GM21360 (cell line): ENCODE data around the gene ATG9B.
A peak's percentile ranks its signal among the peaks of the same experiment; 100 is the strongest.

Experiments used
- ATAC-seq: cut with Tn5 transposase; IDR thresholded peaks from one replicate; pipeline ENCODE4 v1.9.1; 2021; ENCODE audit warnings: mild to moderate bottlenecking, moderate library complexity; ENCODE audit not compliant: unreplicated experiment

ATG9B gene

GRCh38 chr7:151024435-151025056 lies at the start of gene ATG9B:
Gene ATG9B, minus strand, starts transcription at chr7:151024494. Its CDS starts 71 bp downstream, at chr7:151024423.
- no peak for ATAC-seq

DNA sequence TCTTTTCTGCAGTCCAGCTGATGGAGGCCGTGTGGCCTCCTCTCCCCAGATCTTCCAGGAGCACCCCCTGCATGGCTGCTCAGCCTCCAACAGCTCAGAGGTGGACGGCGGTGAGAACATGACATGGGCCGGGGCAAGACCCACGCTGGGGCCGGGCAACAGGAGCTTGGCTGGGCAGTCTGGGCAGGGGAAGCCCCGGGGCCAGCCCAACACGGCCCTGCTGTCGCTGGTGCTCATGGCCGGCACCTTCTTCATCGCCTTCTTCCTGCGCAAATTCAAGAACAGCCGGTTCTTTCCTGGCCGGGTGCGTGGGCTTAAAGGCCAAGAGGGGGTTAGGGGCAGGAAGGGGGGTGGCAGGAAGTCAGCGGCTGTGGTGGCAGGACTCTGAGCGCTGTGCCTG lies 49.7 kb upstream of the ATG9B start:
- no peak for ATAC-seq

DNA sequence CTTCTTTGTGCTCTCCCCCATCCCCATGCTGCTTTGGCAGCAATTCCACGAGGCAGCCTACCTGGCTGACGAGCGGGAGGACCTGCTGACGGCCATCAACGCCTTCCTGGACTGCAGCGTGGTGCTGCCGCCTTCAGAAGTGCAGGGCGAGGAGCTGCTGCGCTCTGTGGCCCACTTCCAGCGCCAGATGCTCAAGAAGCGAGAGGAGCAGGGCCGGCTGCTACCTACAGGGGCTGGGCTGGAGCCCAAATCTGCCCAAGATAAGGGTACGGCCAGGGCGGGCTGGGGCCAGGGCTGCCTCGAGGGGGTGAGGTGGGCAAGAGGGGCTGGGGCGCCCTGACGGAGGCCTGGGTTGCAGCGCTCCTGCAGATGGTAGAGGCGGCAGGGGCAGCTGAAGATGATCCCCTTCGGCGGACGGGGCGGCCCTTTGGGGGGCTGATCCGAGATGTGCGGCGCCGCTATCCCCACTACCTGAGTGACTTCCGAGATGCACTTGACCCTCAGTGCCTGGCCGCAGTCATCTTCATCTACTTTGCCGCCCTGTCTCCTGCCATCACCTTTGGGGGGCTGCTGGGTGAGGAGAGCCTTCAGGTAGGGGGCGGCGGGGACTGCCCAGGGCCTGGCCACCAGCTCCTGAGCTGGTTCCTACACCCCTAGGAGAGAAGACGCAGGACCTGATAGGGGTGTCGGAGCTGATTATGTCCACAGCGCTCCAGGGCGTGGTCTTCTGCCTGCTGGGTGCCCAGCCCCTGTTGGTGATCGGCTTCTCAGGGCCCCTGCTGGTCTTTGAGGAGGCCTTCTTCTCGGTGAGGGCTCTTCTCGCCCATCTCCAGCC lies 47.0 kb upstream of the ATG9B start:
- ATAC-seq = no peak

GRCh38 chr7:151070574-151070960 lies 46.3 kb upstream of the ATG9B start:
- no peak for ATAC-seq

GRCh38 chr7:151069841-151070573 lies 45.7 kb upstream of the ATG9B start:
- ATAC-seq = no peak

DNA sequence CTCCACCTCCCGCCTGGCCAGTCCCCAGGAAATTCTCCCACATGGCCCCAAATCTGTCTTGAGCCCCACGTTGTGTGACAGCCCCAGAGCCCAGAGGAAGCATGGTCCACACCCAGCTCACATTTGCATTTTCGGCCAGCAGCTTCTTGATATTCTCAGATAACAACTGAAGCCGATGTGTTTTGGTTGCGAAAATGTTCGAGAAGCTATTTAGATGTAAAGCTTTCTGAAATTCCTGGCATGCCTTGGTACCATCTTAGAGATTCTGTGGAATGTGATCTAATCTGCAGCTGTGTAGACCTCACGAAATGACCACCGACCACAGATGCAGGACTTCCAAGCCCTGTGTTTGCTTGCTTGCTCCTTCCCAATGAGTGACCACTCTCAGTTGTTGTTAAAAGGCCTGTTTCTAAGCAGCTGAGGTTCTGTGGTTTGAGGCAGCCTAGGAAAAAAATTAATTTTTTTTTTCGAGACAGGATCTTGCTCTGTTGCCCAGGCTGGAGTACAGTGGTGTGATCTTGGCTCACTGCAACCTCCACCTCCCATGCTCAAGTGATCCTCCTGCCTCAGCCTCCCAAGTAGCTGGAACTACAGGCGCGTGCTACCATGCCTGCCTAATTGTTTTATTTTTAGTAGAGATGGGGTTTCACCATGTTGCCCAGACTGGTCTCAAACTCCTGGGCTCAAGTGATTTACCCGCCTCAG lies 43.9 kb upstream of the ATG9B start:
- ATAC-seq = no peak

DNA sequence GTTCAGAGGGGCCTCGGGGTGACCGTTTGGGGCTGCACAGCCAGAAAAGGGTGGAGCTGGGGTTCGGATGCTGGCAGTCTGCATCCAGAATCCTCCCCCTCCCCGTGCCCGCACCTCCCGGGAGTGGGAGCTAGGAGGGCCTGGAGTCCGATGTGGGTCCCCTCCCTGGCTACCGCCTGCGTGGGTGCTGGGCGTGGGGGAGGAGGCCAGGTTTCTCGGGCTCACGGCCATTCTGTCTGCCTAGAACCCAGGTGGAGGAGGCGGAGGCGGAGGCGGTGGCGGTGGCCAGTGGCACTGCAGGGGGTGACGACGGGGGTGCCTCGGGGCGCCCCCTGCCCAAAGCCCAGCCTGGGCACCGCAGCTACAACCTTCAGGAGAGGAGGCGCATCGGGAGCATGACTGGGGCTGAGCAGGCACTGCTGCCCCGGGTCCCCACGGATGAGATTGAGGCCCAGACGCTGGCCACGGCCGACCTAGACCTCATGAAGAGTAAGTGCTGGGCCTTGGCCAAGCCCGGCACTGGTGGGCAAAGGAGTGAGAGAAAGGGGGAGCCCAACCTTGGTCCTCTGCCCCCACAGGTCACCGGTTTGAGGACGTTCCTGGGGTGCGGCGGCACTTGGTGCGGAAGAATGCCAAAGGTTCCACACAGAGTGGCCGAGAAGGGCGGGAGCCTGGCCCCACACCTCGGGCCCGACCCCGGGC lies 42.1 kb upstream of the ATG9B start:
- ATAC-seq = no peak

- ATAC-seq = no peak
Measured at GRCh38 chr7:151065516-151065915, 41.2 kb upstream of the ATG9B start.

GRCh38 chr7:151064993-151065392 lies 40.7 kb upstream of the ATG9B start:
- ATAC-seq = no peak

GRCh38 chr7:151064454-151064853 lies 40.2 kb upstream of the ATG9B start:
- no peak for ATAC-seq

- ATAC-seq = no peak
Measured at GRCh38 chr7:151063212-151063561, 38.9 kb upstream of the ATG9B start.

GRCh38 chr7:151062399-151063211 lies 38.3 kb upstream of the ATG9B start:
- no peak for ATAC-seq

DNA sequence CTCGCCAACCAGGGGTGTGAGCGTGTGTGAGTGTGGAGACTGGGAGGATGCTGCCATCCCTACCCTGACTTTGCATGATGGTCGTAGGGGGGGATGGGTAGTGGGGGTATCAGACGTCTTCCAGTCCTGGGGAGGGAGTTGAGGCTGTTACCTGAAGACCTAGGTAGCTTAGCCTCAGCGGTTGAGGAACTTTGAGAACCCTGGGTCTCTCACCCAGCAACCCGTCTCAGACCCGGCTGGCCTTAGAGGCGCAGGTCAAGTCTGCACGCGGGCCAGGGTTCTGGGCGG lies 37.8 kb upstream of the ATG9B start:
- ATAC-seq = no peak

GRCh38 chr7:151061213-151062110 lies 37.2 kb upstream of the ATG9B start:
- no peak for ATAC-seq

DNA sequence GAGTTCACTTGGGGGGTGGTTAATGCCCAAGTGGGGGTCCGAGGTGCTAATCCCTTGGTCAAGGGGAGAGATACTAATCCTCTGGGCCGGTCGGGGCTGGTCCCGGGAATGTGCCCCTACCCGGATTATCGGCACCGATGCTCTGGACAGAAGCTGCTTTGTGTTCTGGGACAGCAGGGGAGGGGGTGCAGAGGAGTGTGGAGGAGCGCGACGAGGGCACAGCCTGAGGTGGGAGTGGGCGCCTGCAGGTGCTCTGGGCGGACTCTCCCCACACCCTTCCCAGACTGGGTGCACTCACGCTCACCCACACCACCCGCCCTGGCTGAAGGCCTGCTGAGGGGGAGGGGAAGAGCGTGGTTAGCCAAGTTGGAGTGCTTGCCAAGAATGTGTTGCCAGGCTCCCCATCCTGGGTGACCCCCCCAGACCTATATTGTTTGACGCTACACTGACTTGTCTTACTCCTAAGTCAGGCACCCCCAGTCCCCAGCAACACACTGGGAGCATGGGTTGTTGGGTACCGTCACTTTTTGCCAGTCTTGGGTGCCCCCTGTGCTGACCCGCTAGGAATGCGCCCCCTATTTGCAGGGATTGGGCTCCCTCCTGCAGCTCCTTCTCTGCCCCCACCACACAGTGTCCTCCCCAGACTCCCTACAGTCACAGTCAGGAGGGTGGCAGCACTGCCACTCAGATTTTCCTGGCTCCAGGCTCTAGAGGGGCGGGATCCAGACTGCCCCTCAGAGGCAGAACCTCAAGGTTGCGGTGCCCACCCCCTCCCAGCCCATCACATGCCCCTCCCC lies 36.3 kb upstream of the ATG9B start:
- no peak for ATAC-seq

GRCh38 chr7:151060113-151060415 lies 35.8 kb upstream of the ATG9B start:
- no peak for ATAC-seq

- peak; percentile 25 for ATAC-seq
Measured at GRCh38 chr7:151059367-151060112, 35.2 kb upstream of the ATG9B start, which contains the start of gene SLC4A2. Gene SLC4A2, plus strand, starts transcription at chr7:151059589. Its CDS starts 2,399 bp downstream, at chr7:151061988.
